SJSA1 (cell line): ENCODE measurements around the gene SSX3. TPM values are rescaled to one million over a fixed set of nuclear protein-coding genes. Genes with fewer than 3 reads are reported as not detected.
"Not testable (repeated sequence)": the region's sequence is repeated elsewhere in the genome, so short reads cannot be mapped to it uniquely, and the experiment has no call there.

ENCODE experiments used
- DNase-seq, 2 experiments: peaks; one replicate each; pipeline ENCODE4 v3.0.0-alpha.2; 2015 to 2020; ENCODE audit warnings: low spot score in 2 of 2, low read depth in 1 of 2
- H3K27ac ChIP-seq: fragments of 250-450 bp; sonication (Bioruptor Pico); 2 replicates; pipeline ENCODE4 v1.5.1; 2020; ENCODE audit warnings: mild to moderate bottlenecking, moderate library complexity
- H3K27me3 ChIP-seq: fragments of 250-450 bp; sonication (Bioruptor Pico); replicated peaks from 2 replicates; pipeline ENCODE4 v1.5.1; 2020; ENCODE audit warnings: mild to moderate bottlenecking, moderate library complexity
- H3K36me3 ChIP-seq: fragments of 250-450 bp; sonication (Bioruptor Pico); 2 replicates; pipeline ENCODE4 v1.5.1; 2020; ENCODE audit warnings: mild to moderate bottlenecking
- H3K4me1 ChIP-seq: fragments of 250-450 bp; sonication (Bioruptor Pico); replicated peaks from 2 replicates; pipeline ENCODE4 v1.6.1; 2021; ENCODE audit warnings: mild to moderate bottlenecking
- H3K4me3 ChIP-seq: fragments of 250-450 bp; sonication (Bioruptor Pico); 2 replicates; pipeline ENCODE4 v1.5.1; 2020; ENCODE audit warnings: mild to moderate bottlenecking
- H3K9me3 ChIP-seq: fragments of 250-450 bp; sonication (Bioruptor Pico); replicated peaks from 2 replicates; pipeline ENCODE4 v1.5.1; 2020; ENCODE audit warnings: mild to moderate bottlenecking
- total RNA-seq: library from RNA; depleted of rRNA; stranded (reverse); fragments of >200 nt; shearing (Covaris generic); gene quantifications from 2 replicates; pipeline ENCODE4 v1.2.3, GENCODE V29; 2014; rRNA removed

SSX3 gene
- not detected in 2 replicates for total RNA-seq

- not testable (repeated sequence) for H3K36me3 ChIP-seq, H3K9me3 ChIP-seq, DNase-seq, H3K4me3 ChIP-seq, H3K27ac ChIP-seq, H3K4me1 ChIP-seq, H3K27me3 ChIP-seq
Observed at GRCh38 chrX:48356315-48357094, at the start of gene SSX3. SSX3 (minus strand) TSS chrX:48356703; CDS start chrX:48355249, 1,454 bp downstream.

- H3K4me3 ChIP-seq, H3K4me1 ChIP-seq, H3K27me3 ChIP-seq, H3K36me3 ChIP-seq, H3K9me3 ChIP-seq, DNase-seq, H3K27ac ChIP-seq: not testable (repeated sequence)
Observed at GRCh38 chrX:48397825-48398224, 41.3 kb upstream of the SSX3 start.

GRCh38 chrX:48396931-48397330, 40.4 kb upstream of the SSX3 start:
- not testable (repeated sequence) for H3K9me3 ChIP-seq, H3K4me3 ChIP-seq, DNase-seq, H3K36me3 ChIP-seq, H3K27me3 ChIP-seq, H3K27ac ChIP-seq, H3K4me1 ChIP-seq

- DNase-seq, H3K9me3 ChIP-seq: not testable (repeated sequence)
Observed at GRCh38 chrX:48383239-48383638, 26.7 kb upstream of the SSX3 start, which contains the start of gene SSX4. SSX4 (plus strand) TSS chrX:48383539; CDS start chrX:48384054, 515 bp downstream.

GRCh38 chrX:48370408-48370807, 13.9 kb upstream of the SSX3 start:
- not testable (repeated sequence) for H3K4me3 ChIP-seq, H3K27me3 ChIP-seq, H3K36me3 ChIP-seq, H3K4me1 ChIP-seq, H3K9me3 ChIP-seq, H3K27ac ChIP-seq, DNase-seq

More at GRCh38 chrX:48383239-48383638, 26.7 kb upstream of the SSX3 start, which contains the start of gene SSX4:
- not testable (repeated sequence) for H3K36me3 ChIP-seq, H3K27me3 ChIP-seq, H3K27ac ChIP-seq, H3K4me1 ChIP-seq, H3K4me3 ChIP-seq

GRCh38 chrX:48367717-48368408, 11.4 kb upstream of the SSX3 start:
- not testable (repeated sequence) for H3K36me3 ChIP-seq, H3K9me3 ChIP-seq, DNase-seq, H3K27ac ChIP-seq, H3K27me3 ChIP-seq, H3K4me3 ChIP-seq, H3K4me1 ChIP-seq

- H3K4me3 ChIP-seq, H3K27me3 ChIP-seq, DNase-seq: not testable (repeated sequence)
Observed at GRCh38 chrX:48359281-48359680, 2.8 kb upstream of the SSX3 start.

GRCh38 chrX:48357681-48358080, 1.2 kb upstream of the SSX3 start:
- H3K27me3 ChIP-seq: no peaks in the 10 kb centered on the region

More at GRCh38 chrX:48359281-48359680, 2.8 kb upstream of the SSX3 start:
- not testable (repeated sequence) for H3K27ac ChIP-seq, H3K36me3 ChIP-seq, H3K4me1 ChIP-seq, H3K9me3 ChIP-seq

GRCh38 chrX:48346059-48346458, 10.4 kb downstream of the SSX3 start:
- not testable (repeated sequence) for H3K9me3 ChIP-seq, H3K27ac ChIP-seq, DNase-seq, H3K4me3 ChIP-seq, H3K36me3 ChIP-seq, H3K4me1 ChIP-seq, H3K27me3 ChIP-seq

More at GRCh38 chrX:48357681-48358080, 1.2 kb upstream of the SSX3 start:
- H3K4me1 ChIP-seq: no peaks in the 10 kb centered on the region
- no peaks in the 10 kb centered on the region for H3K9me3 ChIP-seq
- H3K36me3 ChIP-seq: no peaks in the 10 kb centered on the region
- no peak overlapping the region for H3K4me3 ChIP-seq
- DNase-seq: no peak
- no peak overlapping the region for H3K27ac ChIP-seq

- not testable (repeated sequence) for H3K27me3 ChIP-seq, H3K27ac ChIP-seq, H3K4me3 ChIP-seq, DNase-seq, H3K4me1 ChIP-seq, H3K9me3 ChIP-seq, H3K36me3 ChIP-seq
Observed at GRCh38 chrX:48313996-48314395, 42.5 kb downstream of the SSX3 start.

- no peaks in the 10 kb centered on the region for H3K9me3 ChIP-seq
- no peaks in the 10 kb centered on the region for H3K4me1 ChIP-seq
- no peak for DNase-seq
- H3K36me3 ChIP-seq: no peaks in the 10 kb centered on the region
- no peak overlapping the region for H3K4me3 ChIP-seq
- H3K27me3 ChIP-seq: no peaks in the 10 kb centered on the region
- H3K27ac ChIP-seq: no peak overlapping the region
Observed at GRCh38 chrX:48306175-48306574, 50.3 kb downstream of the SSX3 start.

Other genes starting within 250 kb of the SSX3 start
- not detected in 2 replicates for gene SPACA5B, start 226.1 kb downstream of the SSX3 start, total RNA-seq
- not detected in 2 replicates for gene SSX5, start 159.9 kb downstream of the SSX3 start, total RNA-seq
- gene SSX1, start 101.3 kb downstream of the SSX3 start, total RNA-seq: 1.4 TPM in 1 of 2 replicates, not detected in the other
- 0.11 TPM in 1 of 2 replicates, not detected in the other for gene SSX4, start 26.8 kb upstream of the SSX3 start, total RNA-seq
- 0.11 TPM in 1 of 2 replicates, not detected in the other for gene SSX4B, start 55.3 kb upstream of the SSX3 start, total RNA-seq
- 0.16 TPM in 1 of 2 replicates, not detected in the other for gene SLC38A5, start 113.6 kb upstream of the SSX3 start, total RNA-seq
- gene FTSJ1, start 119.5 kb upstream of the SSX3 start, total RNA-seq: 67.5 and 122 TPM in 2 replicates
- 13.3 and 25.2 TPM in 2 replicates for gene PORCN, start 152.3 kb upstream of the SSX3 start, total RNA-seq
- gene EBP, start 165.1 kb upstream of the SSX3 start, total RNA-seq: 76.1 and 101 TPM in 2 replicates
- gene TBC1D25, start 183.0 kb upstream of the SSX3 start, total RNA-seq: 6.5 and 24.1 TPM in 2 replicates
- gene RBM3, start 217.8 kb upstream of the SSX3 start, total RNA-seq: 228 and 314 TPM in 2 replicates
- gene WDR13, start 240.8 kb upstream of the SSX3 start, total RNA-seq: 64.2 and 113 TPM in 2 replicates